ENCODE data around the gene EIF4E1B. TPM values are rescaled to one million over a fixed set of nuclear protein-coding genes. Genes with fewer than 3 reads are reported as not detected.

EIF4E1B gene
- polyA plus RNA-seq, 2 of the 4 experiments (the other 2 are of a cell fraction): not detected

DNA sequence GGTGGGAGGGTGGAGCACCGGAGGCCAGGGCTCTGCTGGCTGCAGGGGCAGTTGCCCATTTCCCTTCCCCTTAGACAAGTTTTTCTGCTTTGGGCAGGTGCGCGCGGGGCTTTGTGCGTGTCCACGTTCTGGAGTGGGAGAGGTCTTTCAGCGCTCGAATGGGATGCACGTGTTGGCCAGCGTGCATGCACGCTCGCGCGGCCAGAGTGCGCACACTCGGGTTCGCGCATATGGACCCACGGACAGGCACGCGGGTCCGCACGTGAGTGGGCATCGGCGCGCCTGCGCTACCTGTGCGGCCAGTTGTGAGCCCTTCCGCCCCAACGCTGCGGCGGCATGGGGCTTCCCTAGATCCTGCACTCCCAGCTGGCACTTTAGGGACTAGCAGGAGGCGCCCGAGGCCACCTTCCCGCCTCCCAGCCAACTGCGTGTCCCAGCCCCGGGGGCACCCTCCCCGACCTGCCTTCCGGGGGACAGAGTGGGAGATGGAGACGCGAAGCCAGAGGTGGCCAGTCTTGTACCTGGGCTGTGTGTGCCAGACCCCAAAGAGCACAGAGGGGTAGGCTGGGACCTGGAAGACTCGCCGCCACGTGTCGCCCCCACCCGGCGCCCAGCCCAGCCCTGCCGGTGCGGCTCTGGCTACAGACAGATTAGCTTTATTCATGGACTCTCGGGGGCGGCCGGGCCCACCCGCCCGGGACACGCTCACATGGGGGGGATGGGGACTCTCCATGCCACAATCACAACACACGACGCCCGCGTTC lies 10.7 kb upstream of the EIF4E1B start:
- POLR2A ChIA-PET: no interaction called here
- Histone ChIP-seq H3K4me2 (peak overlapping the region; percentile 91), H3K4me3 (peak overlapping the region; percentile 38), H3K27ac (peak overlapping the region in 1 of 2 experiments; percentile 13; a peak in 2 of 6 replicates), H3K4me1 (peaks cover 25% of the 10 kb centered on the region), H3K9me3 (no peaks in the 10 kb centered on the region)
- CTCF ChIA-PET: interaction anchor here (0.6 to 1.3 kb wide), 3 partner anchors 12 to 385 kb away, joined by 3 to 5 read pairs (median 3); no protein-coding TSS in a partner anchor
- no peak for FAIRE-seq
- WGBS (ENCODE audit: missing lambda C conversion rate): 74% methylated on average over 29 of the region's 59 CpGs
- peak in 1 of 2 experiments; percentile 18; a peak in 3 of 6 replicates for ATAC-seq
- no peak for DNase-seq (ENCODE audit: low read depth in 1 of 2, low spot score in 1 of 2)
- TF ChIP-seq NFE2L2 (conservative IDR thresholded peaks at IDR 0.05; ENCODE audit: low read length) (no peak), TP53 (CRISPR knock-in tag; IDR thresholded peaks at IDR 0.05) (no peak), RAD21 (conservative IDR thresholded peaks at IDR 0.05 in 1 of 2, IDR thresholded peaks at IDR 0.05 in 1 of 2) (0 out of 5 replicates have a peak, but pooled peaks of 1 of the 2 experiments have one; percentile 6), HEYL (CRISPR knock-in tag; IDR thresholded peaks at IDR 0.05) (no peak)
- TF ChIP-seq, protein P1, sequence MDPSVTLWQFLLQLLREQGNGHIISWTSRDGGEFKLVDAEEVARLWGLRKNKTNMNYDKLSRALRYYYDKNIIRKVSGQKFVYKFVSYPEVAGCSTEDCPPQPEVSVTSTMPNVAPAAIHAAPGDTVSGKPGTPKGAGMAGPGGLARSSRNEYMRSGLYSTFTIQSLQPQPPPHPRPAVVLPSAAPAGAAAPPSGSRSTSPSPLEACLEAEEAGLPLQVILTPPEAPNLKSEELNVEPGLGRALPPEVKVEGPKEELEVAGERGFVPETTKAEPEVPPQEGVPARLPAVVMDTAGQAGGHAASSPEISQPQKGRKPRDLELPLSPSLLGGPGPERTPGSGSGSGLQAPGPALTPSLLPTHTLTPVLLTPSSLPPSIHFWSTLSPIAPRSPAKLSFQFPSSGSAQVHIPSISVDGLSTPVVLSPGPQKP (IDR thresholded peaks at IDR 0.05; ENCODE audit: low read depth, low read length): no peak
- TF ChIP-seq, protein P2, sequence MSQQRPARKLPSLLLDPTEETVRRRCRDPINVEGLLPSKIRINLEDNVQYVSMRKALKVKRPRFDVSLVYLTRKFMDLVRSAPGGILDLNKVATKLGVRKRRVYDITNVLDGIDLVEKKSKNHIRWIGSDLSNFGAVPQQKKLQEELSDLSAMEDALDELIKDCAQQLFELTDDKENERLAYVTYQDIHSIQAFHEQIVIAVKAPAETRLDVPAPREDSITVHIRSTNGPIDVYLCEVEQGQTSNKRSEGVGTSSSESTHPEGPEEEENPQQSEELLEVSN (IDR thresholded peaks at IDR 0.05; ENCODE audit: borderline replicate concordance, low read depth): peak; percentile 8; the same call in 1 of the 2 replicates
- TF ChIP-seq, protein P3, sequence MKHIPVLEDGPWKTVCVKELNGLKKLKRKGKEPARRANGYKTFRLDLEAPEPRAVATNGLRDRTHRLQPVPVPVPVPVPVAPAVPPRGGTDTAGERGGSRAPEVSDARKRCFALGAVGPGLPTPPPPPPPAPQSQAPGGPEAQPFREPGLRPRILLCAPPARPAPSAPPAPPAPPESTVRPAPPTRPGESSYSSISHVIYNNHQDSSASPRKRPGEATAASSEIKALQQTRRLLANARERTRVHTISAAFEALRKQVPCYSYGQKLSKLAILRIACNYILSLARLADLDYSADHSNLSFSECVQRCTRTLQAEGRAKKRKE (CRISPR knock-in tag; IDR thresholded peaks at IDR 0.05; ENCODE audit: low read depth): no peak

DNA sequence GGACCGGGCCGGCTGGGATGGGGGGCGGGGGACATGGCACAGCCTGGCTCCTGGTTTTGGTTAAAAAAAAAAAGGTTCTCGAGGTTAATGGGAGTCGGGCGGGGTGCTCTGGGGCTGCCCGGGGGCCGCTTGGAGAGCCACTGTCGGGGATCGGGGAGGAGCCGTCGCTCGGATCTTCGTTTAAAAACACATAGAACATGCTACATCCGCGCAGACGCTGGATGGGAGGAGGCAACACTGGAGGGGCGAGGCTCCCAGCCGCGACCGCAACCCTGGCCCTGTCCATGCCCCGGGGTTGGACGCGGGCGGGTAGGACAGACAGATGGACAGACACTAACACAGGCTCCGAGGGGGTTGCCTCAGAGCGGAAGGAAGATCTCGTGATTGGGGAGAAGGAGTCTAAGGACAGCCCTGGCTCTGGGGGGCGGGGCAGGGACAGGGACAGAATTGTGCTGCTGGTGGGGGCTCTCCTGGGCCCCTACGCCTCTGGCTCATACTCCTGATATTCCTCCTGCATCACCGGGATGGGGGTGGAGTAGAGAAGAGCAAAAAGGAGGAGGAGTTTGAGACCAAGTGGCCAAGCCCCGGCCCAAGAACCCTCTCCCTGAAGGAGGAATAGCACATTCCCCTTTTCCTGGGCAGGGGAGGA lies 10.0 kb upstream of the EIF4E1B start:
- TF ChIP-seq SREBF2 (IDR thresholded peaks at IDR 0.05): no peak
- TF ChIP-seq, protein P4, sequence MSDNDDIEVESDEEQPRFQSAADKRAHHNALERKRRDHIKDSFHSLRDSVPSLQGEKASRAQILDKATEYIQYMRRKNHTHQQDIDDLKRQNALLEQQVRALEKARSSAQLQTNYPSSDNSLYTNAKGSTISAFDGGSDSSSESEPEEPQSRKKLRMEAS (IDR thresholded peaks at IDR 0.05): 0 out of 2 replicates have a peak, but pooled peaks have one; percentile 23
- Histone ChIP-seq H3K9me3 (no peaks in the 10 kb centered on the region), H3K4me2 (peak overlapping the region; percentile 91), H3K27ac (peak overlapping the region in 1 of 2 experiments; percentile 13; a peak in 2 of 6 replicates), H3K4me1 (peaks cover 18% of the 10 kb centered on the region), H3K4me3 (peak overlapping the region; percentile 38)
- WGBS (ENCODE audit: missing lambda C conversion rate): 7% methylated on average over 24 of the region's 32 CpGs
- POLR2A ChIA-PET: no interaction called here
- FAIRE-seq: no peak
- peak; percentile 24 to 49 for DNase-seq (ENCODE audit: low read depth in 1 of 2, low spot score in 1 of 2)
- peak; percentile 43 to 60 for ATAC-seq
- CTCF ChIA-PET: interaction anchor here (0.6 to 2.5 kb wide), 4 partner anchors 10 to 386 kb away, joined by 3 to 11 read pairs (median 5); partner anchors contain the start of genes EIF4E1B and SNCB

DNA sequence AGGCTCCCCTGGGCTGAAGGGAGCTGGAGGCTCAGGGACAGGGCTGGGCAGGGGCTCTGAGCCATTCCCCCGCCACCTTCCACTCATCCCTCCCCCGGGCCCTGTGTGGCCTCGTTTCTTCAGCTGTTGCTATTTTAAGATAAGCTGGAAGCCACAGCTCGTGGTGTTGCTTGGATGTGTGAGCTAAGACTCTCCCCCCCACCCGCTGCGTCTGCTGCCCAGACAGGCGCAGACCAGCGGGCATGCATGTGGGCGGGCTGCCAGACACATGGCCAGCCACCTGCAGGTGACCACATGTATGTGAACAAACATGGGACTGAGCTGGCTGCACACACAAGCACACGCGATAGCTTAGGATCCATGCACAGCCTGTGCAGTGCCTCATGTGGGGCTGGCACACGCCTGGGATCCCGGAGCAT lies 8.8 kb upstream of the EIF4E1B start:
- Histone ChIP-seq H3K9me3 (no peaks in the 10 kb centered on the region), H3K27ac (no peak overlapping the region), H3K4me3 (no peak overlapping the region), H3K4me1 (peaks cover 15% of the 10 kb centered on the region; the same call in 2 of the 3 replicates), H3K4me2 (no peak overlapping the region)
- POLR2A ChIA-PET: interaction anchor here (0.6 to 1.1 kb wide), 3 partner anchors 9 to 78 kb away, joined by 5 to 6 read pairs (median 5); partner anchors contain the start of genes EIF4E1B, SNCB and TSPAN17
- DNase-seq (ENCODE audit: low read depth in 1 of 2, low spot score in 1 of 2) (no peak), ATAC-seq (no peak), FAIRE-seq (no peak)
- WGBS (ENCODE audit: missing lambda C conversion rate): 74% methylated on average over 11 of the region's 13 CpGs
- CTCF ChIA-PET: interaction anchor here (0.8 to 2.5 kb wide), 7 partner anchors 8 to 48 kb away, joined by 3 to 11 read pairs (median 5); partner anchors contain the start of genes EIF4E1B, SNCB and TSPAN17
- TF ChIP-seq MAFK (IDR thresholded peaks at IDR 0.05; ENCODE audit: partially characterized antibody) (no peak), CBX2 (IDR thresholded peaks at IDR 0.05; ENCODE audit: borderline replicate concordance, low read depth) (no peak), MAZ (IDR thresholded peaks at IDR 0.05; ENCODE audit: borderline replicate concordance, low read depth, low read length) (no peak), HDAC2 (IDR thresholded peaks at IDR 0.05) (no peak), SREBF2 (IDR thresholded peaks at IDR 0.05) (no peak), ESRRA (IDR thresholded peaks at IDR 0.05; ENCODE audit: borderline replicate concordance, low read length) (no peak), MYC (IDR thresholded peaks at IDR 0.05; ENCODE audit: borderline replicate concordance, low read length) (no peak), GATA3 (IDR thresholded peaks at IDR 0.05; ENCODE audit: borderline replicate concordance) (no peak), POLR2A (IDR thresholded peaks at IDR 0.05; ENCODE audit: low read length) (no peak)
- TF ChIP-seq, protein P5, sequence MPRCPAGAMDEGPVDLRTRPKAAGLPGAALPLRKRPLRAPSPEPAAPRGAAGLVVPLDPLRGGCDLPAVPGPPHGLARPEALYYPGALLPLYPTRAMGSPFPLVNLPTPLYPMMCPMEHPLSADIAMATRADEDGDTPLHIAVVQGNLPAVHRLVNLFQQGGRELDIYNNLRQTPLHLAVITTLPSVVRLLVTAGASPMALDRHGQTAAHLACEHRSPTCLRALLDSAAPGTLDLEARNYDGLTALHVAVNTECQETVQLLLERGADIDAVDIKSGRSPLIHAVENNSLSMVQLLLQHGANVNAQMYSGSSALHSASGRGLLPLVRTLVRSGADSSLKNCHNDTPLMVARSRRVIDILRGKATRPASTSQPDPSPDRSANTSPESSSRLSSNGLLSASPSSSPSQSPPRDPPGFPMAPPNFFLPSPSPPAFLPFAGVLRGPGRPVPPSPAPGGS (IDR thresholded peaks at IDR 0.05): no peak
